ENCODE measurements around the gene ISX.

DNA sequence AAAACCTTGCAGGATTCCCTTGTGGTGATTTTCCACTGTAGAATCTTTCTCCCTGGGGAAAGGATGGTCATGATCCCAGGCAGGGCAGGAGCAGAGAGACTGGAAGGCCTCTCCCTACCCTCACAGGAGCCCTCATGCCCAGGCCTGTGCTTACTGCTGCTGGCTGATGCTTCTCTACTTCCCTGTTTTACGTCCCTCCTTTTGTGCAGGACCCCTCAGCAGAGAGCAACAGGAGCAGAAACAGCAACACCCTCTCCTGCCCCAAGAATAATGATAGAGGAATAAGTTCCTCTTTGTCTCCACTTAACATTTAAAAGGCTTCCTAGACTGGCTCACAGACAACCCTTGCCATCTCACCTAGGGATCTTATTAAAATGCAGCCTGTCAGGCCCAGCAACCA, 3.6 kb downstream of the ISX start:
- TF ChIP-seq, protein P1, sequence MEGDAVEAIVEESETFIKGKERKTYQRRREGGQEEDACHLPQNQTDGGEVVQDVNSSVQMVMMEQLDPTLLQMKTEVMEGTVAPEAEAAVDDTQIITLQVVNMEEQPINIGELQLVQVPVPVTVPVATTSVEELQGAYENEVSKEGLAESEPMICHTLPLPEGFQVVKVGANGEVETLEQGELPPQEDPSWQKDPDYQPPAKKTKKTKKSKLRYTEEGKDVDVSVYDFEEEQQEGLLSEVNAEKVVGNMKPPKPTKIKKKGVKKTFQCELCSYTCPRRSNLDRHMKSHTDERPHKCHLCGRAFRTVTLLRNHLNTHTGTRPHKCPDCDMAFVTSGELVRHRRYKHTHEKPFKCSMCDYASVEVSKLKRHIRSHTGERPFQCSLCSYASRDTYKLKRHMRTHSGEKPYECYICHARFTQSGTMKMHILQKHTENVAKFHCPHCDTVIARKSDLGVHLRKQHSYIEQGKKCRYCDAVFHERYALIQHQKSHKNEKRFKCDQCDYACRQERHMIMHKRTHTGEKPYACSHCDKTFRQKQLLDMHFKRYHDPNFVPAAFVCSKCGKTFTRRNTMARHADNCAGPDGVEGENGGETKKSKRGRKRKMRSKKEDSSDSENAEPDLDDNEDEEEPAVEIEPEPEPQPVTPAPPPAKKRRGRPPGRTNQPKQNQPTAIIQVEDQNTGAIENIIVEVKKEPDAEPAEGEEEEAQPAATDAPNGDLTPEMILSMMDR (IDR thresholded peaks at IDR 0.05; ENCODE audit: low read depth, low read length, poor library complexity, severe bottlenecking) = no peak
- no peak for TF ChIP-seq EZH2phosphoT487 (IDR thresholded peaks at IDR 0.05; ENCODE audit: borderline replicate concordance, low read length)

All from DOHH2 (cell line).